ENCODE data around the gene ASCC1.
A peak's percentile ranks its signal among the peaks of the same experiment; 100 is the strongest.
"Not testable (repeated sequence)": the region's sequence is repeated elsewhere in the genome, so short reads cannot be mapped to it uniquely, and the experiment has no call there.

The ASCC1 gene

GRCh38 chr10:72229261-72230251 lies 13.5 kb upstream of the ASCC1 start:
- peak; percentile 14 for DNase-seq (ENCODE audit: low read depth)
- TF ChIP-seq, protein P1, sequence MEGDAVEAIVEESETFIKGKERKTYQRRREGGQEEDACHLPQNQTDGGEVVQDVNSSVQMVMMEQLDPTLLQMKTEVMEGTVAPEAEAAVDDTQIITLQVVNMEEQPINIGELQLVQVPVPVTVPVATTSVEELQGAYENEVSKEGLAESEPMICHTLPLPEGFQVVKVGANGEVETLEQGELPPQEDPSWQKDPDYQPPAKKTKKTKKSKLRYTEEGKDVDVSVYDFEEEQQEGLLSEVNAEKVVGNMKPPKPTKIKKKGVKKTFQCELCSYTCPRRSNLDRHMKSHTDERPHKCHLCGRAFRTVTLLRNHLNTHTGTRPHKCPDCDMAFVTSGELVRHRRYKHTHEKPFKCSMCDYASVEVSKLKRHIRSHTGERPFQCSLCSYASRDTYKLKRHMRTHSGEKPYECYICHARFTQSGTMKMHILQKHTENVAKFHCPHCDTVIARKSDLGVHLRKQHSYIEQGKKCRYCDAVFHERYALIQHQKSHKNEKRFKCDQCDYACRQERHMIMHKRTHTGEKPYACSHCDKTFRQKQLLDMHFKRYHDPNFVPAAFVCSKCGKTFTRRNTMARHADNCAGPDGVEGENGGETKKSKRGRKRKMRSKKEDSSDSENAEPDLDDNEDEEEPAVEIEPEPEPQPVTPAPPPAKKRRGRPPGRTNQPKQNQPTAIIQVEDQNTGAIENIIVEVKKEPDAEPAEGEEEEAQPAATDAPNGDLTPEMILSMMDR (IDR thresholded peaks at IDR 0.05; ENCODE audit: insufficient read depth, low read depth, low read length, missing control alignments): no peak
- no peak overlapping the region for H3K4me3 ChIP-seq (ENCODE audit: low read length)

DNA sequence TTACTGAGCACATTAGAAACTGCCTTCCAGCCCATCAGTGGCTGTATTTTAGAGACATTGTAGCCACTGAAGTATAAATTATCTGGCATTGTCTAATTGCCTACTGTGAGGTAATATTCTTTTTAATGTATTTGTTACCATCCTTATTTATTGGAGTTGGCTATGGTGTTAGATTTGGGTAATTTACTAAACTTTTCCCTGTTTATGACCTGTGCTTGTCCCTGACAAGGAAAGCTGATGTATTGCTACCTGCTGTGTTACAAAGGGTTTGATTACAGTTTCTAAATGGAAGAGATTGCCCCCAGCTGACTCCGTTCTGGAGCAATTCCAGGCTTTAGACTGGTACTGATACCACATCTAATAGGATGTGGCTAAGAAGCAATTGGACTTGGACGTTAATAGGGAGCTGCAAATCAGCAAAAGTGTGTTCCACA lies 12.3 kb upstream of the ASCC1 start:
- no peak overlapping the region for H3K4me3 ChIP-seq (ENCODE audit: low read length)
- TF ChIP-seq, protein P1 (IDR thresholded peaks at IDR 0.05; ENCODE audit: insufficient read depth, low read depth, low read length, missing control alignments): no peak
- no peak for DNase-seq (ENCODE audit: low read depth)

- TF ChIP-seq, protein P1 (IDR thresholded peaks at IDR 0.05; ENCODE audit: insufficient read depth, low read depth, low read length, missing control alignments): no peak
- no peak for DNase-seq (ENCODE audit: low read depth)
- no peak overlapping the region for H3K4me3 ChIP-seq (ENCODE audit: low read length)
These were observed 11.8 kb upstream of the ASCC1 start for GRCh38 chr10:72227826-72228225.

GRCh38 chr10:72226418-72227027 lies 10.4 kb upstream of the ASCC1 start:
- TF ChIP-seq, protein P1 (IDR thresholded peaks at IDR 0.05; ENCODE audit: insufficient read depth, low read depth, low read length, missing control alignments): no peak
- H3K4me3 ChIP-seq (ENCODE audit: low read length): no peak overlapping the region
- DNase-seq (ENCODE audit: low read depth): no peak

GRCh38 chr10:72224191-72224590 lies 8.1 kb upstream of the ASCC1 start:
- not testable (repeated sequence) for H3K4me3 ChIP-seq (ENCODE audit: low read length); DNase-seq (ENCODE audit: low read depth)

DNA sequence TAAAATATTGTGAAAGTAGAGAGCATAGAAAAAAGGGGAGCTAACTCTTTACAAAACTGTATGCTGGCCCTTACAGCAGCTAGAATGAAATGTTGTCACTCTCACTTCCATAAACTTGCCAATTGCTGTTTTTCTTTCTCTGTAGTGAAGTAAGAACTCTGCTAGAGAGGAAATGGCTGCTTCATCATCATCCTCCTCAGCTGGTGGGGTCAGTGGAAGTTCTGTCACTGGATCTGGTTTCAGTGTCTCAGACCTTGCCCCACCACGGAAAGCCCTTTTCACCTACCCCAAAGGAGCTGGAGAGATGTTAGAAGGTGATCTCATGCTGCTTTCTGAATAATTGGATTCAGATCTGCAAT lies 7.6 kb upstream of the ASCC1 start:
- H3K4me3 ChIP-seq (ENCODE audit: low read length): no peak overlapping the region
- no peak for DNase-seq (ENCODE audit: low read depth)
- TF ChIP-seq, protein P1 (IDR thresholded peaks at IDR 0.05; ENCODE audit: insufficient read depth, low read depth, low read length, missing control alignments): no peak

DNA sequence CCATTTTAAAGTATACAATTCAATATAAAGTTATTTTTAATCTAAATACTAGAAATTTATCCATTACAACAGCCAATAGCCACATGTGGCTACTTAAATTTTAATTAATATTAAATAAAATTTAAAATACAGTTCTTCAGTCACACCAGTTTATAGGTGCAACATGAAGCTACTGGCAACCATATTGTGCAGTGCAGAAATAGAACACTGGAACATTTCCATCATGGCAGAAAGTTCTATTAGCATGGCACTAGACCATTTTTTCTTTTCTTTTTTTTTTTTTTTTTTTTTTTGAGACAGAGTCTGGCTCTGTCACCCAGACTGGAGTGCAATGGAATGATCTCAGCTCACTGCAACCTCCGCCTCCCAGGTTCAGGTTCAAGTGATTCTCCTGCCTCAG lies 5.2 kb upstream of the ASCC1 start:
- no peak overlapping the region for H3K4me3 ChIP-seq (ENCODE audit: low read length)
- TF ChIP-seq, protein P1 (IDR thresholded peaks at IDR 0.05; ENCODE audit: insufficient read depth, low read depth, low read length, missing control alignments): no peak
- DNase-seq (ENCODE audit: low read depth): no peak

All from epithelial cell of esophagus (primary cell).